GM15510 (cell line): Measurements from ENCODE around the gene LCNL1.

Source experiments
- POLR2A ChIP-seq: IDR thresholded peaks from 3 replicates; pipeline ENCODE4 v1.6.1; 2011; ENCODE audit warnings: borderline replicate concordance; ENCODE audit not compliant: insufficient read length; ENCODE audit errors: extremely low read depth

LCNL1 gene

DNA sequence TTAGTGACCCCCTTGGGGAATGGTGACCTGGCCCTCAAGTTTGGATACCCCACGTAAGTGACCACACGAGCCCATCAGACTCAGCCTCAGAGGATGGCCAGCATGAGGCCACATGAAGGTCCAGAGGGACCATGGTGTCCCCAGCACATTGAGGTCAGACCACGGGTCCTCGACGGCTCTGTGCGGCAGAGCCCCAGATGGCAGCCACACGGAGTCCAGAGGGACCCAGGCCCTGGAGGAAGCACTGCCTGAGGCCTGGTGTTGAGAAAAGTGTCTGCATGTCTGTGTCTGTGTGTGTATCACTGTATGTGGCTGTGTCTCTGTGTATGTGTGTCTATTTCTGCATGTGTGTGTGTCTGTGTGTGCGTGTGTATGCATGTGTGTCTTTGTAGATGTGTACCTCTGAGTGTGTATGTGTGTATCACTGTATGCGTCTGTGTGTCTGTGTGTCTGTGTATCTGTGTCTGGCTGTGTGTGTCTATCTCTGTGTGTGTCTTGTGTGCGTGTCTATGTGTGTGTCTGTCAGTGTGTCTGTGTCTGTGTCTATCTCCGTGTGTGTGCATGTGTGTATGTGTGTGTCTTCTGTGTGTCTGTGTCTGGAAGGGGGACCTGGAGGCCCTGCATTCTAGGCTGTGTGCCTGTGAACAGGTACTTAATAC is 992 bp downstream of the LCNL1 start:
- TF ChIP-seq POLR2A, result no peak

DNA sequence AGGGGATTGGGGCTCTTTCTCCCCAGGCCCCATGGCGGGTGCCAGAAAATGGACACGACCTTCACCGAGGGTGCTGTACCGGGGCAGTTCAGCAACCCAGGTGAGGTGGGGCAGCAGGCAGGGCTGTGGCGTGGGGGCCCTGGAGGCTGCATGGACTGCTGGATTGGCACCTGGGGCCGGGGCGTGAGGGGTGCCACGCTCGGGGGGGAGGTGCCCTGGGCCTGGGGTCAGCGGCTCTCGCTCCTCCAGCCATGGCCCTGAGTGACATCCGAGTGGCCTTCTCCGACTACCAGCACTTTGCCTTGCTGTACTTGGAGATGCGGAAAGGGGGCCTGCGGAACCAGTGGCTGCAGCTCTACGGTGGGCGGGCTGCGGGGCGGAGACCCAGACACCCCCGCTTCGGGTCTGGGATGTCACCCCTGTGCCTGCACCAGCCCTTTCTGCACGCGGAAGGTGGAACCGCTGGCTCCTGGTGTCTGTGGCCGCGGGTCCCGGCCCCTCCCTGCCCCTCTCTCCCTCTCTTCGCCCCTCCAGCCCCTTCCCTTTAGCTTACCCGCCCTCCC is 1.8 kb downstream of the LCNL1 start:
- TF ChIP-seq POLR2A, result no peak

DNA sequence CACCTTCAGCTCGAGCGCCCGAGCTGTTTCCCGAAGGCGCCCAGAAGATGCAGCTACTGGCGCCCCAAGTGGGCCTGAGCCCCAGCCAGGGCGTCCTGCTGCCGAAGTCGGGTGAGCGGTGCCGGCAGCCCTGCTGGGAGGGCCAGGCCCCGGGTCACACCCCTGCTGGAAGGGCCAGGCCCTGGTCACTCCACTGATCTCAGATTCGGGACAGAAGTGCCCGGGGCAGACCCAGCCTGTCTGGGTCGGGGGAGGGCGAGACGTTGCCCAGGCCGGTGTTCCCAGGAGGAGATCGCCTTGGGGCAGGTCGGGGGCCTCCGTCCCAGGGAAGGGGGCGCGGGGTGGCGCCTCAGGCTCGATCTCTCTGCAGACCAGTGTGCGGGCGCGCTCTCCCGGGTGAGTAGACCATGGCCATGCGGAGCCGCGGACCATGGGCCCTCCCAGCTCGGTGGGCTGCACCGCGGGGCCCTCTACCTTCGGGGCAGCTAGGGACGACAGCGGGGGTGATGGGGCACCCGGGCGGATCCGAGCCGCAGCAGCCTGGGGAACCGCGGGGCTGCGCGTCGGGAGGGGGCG is 2.3 kb downstream of the LCNL1 start:
- TF ChIP-seq POLR2A, result no peak

DNA sequence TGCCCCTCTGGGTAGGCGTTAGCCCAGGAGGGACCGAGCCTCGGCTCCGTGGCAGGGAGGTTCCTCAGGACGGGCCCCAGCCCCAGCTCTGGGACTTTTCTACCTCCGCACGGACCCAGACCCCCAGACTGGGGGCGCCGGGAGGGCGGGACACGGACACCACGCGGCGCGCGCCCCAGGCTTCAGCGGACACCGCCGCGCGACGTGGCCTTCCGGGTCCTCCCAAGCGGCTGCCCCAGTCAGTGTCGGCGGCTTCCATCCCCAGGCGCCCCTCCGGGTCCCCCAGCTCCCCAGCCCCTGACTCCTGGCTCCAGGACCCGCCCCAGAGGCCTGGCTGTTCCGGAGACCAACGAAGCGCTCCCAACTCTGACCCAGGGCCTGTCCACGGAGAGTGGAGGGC is 3.1 kb downstream of the LCNL1 start:
- no peak for TF ChIP-seq POLR2A

DNA sequence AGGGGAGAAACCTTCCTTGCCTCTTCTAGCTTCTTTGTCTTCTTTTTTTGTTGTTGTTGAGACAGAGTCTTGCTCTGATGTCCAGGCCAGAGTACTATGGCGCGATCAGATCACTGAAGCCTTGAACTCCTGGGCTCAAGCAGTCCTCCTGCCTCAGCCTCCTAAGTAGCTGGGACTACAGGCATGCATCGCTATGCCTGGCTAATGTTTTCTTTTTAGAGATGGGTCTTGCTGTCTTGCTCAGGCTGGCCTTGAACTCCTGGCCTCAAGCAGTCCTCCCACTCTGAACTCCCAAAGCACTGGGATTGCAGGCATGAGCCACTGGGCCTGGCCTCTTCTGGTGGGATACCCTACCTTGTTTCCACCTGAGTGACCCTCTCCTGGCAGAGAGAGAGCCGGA is 6.1 kb downstream of the LCNL1 start:
- no peak for TF ChIP-seq POLR2A

DNA sequence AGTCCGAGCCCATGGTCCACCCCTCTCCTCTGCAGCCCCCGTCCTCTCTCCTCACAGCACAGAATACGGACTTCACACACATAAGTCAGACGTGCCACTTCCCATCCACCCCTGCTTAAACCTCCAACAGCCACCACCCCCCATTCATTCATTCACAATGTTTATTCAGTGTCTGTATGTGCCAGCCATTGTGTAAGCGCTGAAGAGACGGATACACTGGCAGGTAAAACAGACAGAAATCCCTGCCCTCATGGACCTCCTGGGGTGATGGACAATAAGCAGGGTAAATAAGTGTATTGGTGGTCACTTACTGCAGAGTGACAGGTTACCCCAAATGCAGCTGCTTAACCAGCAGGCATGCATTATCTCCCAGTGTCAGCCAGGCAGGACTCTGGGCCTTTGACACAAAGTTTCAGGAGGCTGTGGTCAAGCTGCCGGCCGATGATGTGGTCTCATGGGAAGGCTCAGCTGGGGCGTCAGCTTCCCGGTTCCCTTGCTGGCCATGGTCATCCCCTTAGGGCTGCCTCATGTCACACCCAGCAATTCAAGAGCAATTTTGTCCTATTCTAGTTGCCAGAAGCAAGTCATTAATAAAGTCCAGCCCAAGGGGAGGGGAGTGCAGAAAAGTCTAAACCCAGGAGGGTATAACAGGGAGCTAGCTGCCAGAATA is 7.6 kb downstream of the LCNL1 start:
- no peak for TF ChIP-seq POLR2A

DNA sequence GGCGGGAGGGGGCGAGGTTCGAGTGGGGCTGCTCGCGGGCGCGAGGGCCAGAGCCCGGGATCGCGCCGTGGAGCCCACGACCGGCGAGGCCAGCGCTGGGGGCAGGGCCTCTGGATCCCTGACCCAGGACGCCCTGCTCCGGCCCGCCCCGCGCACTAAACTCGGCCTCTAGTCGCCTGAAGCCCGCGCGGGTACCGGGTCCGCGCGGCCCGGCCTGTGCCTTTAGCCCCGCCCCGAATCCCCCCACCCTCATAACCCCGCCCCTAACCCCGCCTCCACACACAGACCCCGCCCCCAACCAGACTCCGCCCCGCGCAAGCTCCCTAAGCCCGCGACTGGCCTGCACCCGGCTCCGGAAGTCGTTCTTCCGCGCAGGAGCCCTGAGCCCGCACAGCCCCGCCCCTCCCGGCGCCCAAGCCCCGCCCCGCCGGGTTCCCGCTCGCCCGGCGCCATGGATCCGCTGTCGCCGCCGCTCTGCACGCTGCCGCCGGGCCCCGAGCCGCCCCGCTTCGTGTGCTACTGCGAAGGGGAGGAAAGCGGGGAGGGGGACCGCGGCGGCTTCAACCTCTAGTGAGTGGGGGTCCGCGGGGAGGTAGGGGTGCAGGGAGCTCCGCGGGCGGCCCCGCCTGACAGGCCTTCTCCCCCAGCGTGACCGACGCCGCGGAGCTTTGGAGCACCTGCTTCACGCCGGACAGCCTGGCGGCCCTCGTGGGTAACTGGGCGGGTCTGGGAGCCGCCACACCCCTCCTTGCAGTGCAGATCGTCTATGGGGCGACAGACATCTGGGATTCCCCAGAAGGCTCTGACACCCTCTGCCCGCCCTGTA is 9.4 kb downstream of the LCNL1 start, which contains the start of gene PAXX:
Gene PAXX (plus strand): TSS at position 430 of the 826 bp plus-strand sequence. CDS start 22 bp downstream, at position 452.
- TF ChIP-seq POLR2A, result peak; percentile 68

DNA sequence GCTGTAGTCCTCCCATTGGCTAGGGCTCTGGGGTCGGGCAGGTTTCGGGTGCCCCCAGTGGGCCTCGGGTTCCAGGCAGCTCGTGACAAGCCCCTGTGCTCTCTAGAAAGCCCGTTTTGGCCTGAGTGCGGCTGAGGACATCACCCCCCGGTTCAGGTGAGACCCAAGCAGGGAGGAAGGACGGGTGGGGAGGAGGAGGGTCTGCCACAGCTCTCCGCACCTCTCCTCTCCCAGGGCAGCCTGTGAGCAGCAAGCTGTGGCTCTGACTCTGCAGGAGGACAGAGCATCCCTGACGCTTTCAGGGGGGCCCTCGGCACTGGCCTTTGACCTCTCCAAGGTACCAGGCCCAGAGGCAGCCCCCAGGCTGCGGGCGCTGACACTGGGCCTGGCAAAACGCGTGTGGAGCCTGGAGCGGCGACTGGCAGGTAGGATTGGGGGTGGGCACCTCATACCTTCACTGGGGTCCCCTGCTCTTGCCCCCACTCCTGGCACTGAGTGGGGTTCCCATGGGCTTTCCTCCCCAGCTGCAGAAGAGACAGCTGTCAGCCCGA is 10.1 kb downstream of the LCNL1 start:
- no peak for TF ChIP-seq POLR2A

DNA sequence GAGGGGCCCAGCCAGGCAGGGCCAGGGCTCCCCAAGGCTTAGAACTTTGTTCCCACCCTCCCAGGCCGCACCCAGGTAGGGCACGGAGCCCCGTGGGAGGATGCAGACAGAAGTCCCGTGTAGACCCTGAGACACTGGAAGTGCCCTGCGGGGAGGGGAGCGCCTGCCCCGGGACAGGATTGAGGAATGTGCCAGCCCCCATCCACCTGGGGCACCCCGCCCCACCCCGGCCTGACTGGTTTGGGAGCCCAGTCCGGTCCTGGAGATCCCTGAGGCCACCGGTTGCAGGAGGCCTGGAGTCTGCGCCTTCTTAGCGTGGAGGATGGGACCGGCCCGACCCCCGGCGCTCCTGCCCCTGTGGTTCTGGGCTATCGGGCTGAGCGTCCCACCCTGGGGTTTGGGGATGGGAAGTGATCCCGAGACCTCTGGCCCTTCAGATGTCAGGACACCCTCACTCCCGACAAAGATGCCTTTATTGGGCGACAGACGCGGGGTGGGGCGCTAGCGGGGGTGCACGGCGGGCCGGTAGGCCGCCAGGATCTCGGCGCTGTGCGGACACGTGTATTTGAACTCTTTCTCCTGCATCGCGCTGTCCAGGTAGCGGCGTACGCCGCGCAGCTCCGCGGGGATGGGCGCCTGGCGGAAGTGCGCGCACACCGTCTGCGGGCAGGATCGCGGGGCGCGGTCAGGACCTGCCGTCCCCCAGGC is 11.5 kb downstream of the LCNL1 start:
- TF ChIP-seq POLR2A, result no peak

DNA sequence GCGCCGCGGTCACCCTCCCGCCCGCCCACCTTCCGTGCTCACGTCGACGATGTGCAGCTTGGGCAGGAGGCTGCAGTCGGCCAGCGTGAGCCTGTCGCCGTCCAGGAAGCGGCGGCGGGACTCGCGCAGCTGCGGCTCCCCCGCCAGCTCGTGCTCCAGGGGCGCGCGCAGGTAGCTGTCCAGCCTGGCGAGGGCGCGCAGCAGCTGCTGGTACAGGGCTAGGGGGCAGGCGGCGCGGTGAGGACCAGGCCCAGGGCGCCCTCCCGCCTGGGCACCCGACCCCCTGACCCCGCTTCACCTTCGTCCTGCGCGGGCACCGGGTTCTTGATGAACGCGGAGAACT is 12.1 kb downstream of the LCNL1 start:
- no peak for TF ChIP-seq POLR2A

DNA sequence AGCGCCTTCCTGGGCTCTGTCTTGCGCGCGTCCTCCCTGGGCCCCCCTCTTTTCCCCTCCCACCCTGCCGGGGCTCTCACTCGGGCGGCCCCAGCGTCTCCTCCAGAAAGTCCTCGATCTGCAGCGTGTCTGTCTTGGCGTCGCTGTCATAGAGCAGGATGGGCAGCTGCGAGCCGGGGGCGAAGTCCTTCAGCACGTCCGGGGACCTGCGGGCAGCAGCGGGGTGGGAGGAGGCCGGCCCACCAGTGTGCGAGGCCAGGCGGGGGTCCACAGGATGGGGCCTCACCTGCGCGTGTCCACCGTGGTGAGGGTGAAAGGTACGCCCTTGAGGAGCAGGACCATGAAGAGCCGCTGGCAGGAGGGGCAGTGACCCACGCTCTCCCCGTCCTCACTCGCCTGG is 12.6 kb downstream of the LCNL1 start:
- TF ChIP-seq POLR2A, result no peak

DNA sequence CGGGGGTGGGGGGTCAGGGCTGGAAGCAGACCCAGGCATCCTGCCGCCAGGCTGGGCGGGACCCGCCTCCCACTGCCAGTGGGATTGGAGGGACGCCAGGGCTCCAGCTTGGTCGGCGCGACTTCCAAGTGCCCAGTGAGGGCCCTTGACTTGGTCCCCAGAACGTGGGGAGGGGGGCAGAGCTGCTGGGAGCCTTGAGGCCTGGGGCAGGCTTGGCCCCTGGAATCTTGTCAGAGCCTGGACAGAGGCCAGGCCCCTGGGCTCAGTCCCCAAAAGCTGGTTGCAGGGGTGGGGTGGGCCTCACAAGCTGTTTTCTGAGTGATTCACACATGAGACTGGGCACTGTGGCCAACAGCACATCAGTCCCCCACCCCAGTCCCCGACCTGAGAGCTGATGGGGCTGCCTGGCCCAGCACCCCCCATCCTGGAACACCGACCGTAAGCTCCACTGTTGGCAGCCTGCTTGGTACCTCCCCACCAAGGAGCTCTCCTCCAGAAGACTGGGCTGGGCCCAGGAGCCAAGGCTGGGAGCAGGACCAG is 13.0 kb downstream of the LCNL1 start:
- no peak for TF ChIP-seq POLR2A

DNA sequence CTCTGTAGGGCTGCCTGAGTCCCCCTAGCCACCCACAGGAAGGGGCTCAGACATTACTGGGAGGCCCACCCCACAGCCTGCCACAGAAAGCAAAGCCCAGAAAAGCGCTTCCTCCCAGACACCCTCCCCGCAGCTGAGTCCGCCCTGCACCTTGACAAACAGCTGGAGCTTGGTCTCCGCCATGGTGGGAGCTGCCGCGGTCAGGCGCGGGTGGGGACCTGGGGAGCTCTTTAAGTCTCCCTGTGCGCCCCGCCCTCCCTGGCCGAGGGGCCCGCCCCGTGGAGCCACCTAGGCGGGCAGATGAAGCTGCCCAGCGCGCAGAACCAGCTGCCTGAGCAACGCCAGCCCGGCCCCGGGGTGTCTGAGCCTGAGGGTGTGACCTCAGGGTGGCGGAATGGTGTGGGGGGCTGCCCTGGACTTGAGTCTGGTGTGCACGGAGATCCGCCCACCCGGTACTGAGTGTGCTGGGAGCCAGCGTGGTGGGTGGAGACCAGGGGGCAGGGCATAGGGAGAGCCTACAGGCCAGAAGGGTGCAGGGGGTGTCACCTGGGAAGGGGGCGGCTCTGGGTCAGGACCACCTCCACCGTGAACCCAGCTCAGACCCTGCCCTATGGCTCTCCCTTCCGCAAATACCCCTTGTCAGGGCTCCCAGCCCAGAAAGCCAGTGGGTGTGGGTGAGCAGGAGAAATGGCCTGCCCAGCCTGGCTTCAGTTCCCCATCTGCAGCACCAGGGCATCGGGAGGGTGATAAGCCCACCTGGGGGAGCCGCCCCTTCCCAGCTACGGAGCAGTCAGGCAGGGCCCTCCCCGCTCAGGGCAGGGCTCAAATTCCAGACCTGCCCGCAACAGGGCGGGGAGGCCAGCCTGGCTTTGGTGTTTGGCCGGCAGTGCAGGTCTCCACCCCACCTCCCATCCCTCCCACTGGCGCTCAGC is 13.8 kb downstream of the LCNL1 start, which contains the start of gene CLIC3:
Gene CLIC3 (minus strand): TSS at position 208 of the 932 bp plus-strand sequence. CDS start 25 bp downstream, at position 183.
- TF ChIP-seq POLR2A, result no peak
